WTC11 (cell line): Measurements from ENCODE around the gene STX8. TPM values are rescaled to one million over a fixed set of nuclear protein-coding genes. Genes with fewer than 3 reads are reported as not detected.
"Not testable (repeated sequence)": the region's sequence is repeated elsewhere in the genome, so short reads cannot be mapped to it uniquely, and the experiment has no call there.

Experiments used
- ATAC-seq: fragments of 200-7000 bp; cut with Tn5 transposase; 2 replicates; pipeline ENCODE4 v1.10.0; 2021; ENCODE audit warnings: mild to moderate bottlenecking, moderate library complexity
- CTCF ChIA-PET: fragments of 300-600 bp; sonication (Branson Sonifier 250); formaldehyde crosslinking; loops from one replicate; lab custom pipeline; 2021; ENCODE audit warnings: antibody characterized with exemption; lab: Charles Lee
- POLR2A ChIA-PET: fragments of 350-600 bp; sonication (Branson Sonifier 250); formaldehyde crosslinking; loops from one replicate; lab custom pipeline; 2021; ENCODE audit warnings: antibody characterized with exemption; lab: Charles Lee
- DNase-seq: peaks from one replicate; pipeline ENCODE4 v3.0.0; 2021; ENCODE audit warnings: low spot score
- H3K27ac Mint-ChIP-seq: 2 replicates; pipeline ENCODE4 v1.8.0; 2021; ENCODE audit warnings: mixed read lengths
- H3K27me3 Mint-ChIP-seq: 2 replicates; pipeline ENCODE4 v1.8.0; 2021; ENCODE audit warnings: low read depth, mild to moderate bottlenecking, moderate library complexity, mixed read lengths
- H3K36me3 Mint-ChIP-seq: 2 replicates; pipeline ENCODE4 v1.8.0; 2021; ENCODE audit warnings: mixed read lengths
- H3K4me1 Mint-ChIP-seq: 2 replicates; pipeline ENCODE4 v1.8.0; 2022; ENCODE audit warnings: mixed read lengths
- H3K4me3 Mint-ChIP-seq: 2 replicates; pipeline ENCODE4 v1.8.0; 2021; ENCODE audit warnings: mild to moderate bottlenecking, moderate library complexity, mixed read lengths
- H3K9me3 Mint-ChIP-seq: 2 replicates; pipeline ENCODE4 v1.8.0; 2021; ENCODE audit warnings: mixed read lengths
- AFF4 ChIP-seq: sonication (generic); formaldehyde crosslinking; IDR thresholded peaks from 2 replicates; pipeline ENCODE4 v1.8.1; 2023; ENCODE audit warnings: mild to moderate bottlenecking, missing genetic modification reagents, borderline replicate concordance
- CREB1 ChIP-seq: sonication (generic); formaldehyde crosslinking; IDR thresholded peaks from 2 replicates; pipeline ENCODE4 v1.8.0; 2023; ENCODE audit warnings: mild to moderate bottlenecking, missing genetic modification reagents
- CTCF ChIP-seq: fragments of 200-600 bp; IDR thresholded peaks from 2 replicates; pipeline ENCODE4 v1.8.0; 2022; ENCODE audit warnings: antibody characterized with exemption
- E2F5 ChIP-seq: sonication (generic); formaldehyde crosslinking; IDR thresholded peaks from 2 replicates; pipeline ENCODE4 v1.8.1; 2022; ENCODE audit warnings: mild to moderate bottlenecking, moderate library complexity, missing genetic modification reagents
- EMX1 ChIP-seq: fragments of 250-450 bp; sonication (Bioruptor Pico); IDR thresholded peaks from 2 replicates; pipeline ENCODE4 v1.8.0; 2021; ENCODE audit warnings: mild to moderate bottlenecking
- ETV6 ChIP-seq: sonication (generic); formaldehyde crosslinking; IDR thresholded peaks from 2 replicates; pipeline ENCODE4 v1.8.1; 2022; ENCODE audit warnings: mild to moderate bottlenecking, missing genetic modification reagents
- HMGA2 ChIP-seq: fragments of 250-450 bp; sonication (Bioruptor Pico); IDR thresholded peaks from 2 replicates; pipeline ENCODE4 v1.4.0; 2021; ENCODE audit warnings: mild to moderate bottlenecking, moderate library complexity
- MXD4 ChIP-seq: fragments of 250-450 bp; sonication (Bioruptor Pico); IDR thresholded peaks from 2 replicates; pipeline ENCODE4 v1.8.0; 2021; ENCODE audit warnings: mild to moderate bottlenecking, moderate library complexity, borderline replicate concordance
- ZNF281 ChIP-seq: sonication (generic); formaldehyde crosslinking; IDR thresholded peaks from 2 replicates; pipeline ENCODE4 v1.8.0; 2023; ENCODE audit warnings: mild to moderate bottlenecking, missing genetic modification reagents
- ZNF396 ChIP-seq: fragments of 250-450 bp; sonication (Bioruptor Pico); IDR thresholded peaks from 2 replicates; pipeline ENCODE4 v1.8.0; 2021; ENCODE audit warnings: mild to moderate bottlenecking, moderate library complexity, borderline replicate concordance
- ZNF532 ChIP-seq: fragments of 250-450 bp; sonication (Bioruptor Pico); IDR thresholded peaks from 2 replicates; pipeline ENCODE4 v1.9.0; 2021; ENCODE audit warnings: mild to moderate bottlenecking, borderline replicate concordance
- ZNF671 ChIP-seq: fragments of 250-450 bp; sonication (Bioruptor Pico); IDR thresholded peaks from 2 replicates; pipeline ENCODE4 v1.8.0; 2021; ENCODE audit warnings: mild to moderate bottlenecking
- total RNA-seq: library from RNA; stranded (reverse); gene quantifications from 3 replicates; pipeline ENCODE4 v1.2.3, GENCODE V29; 2021
- TF ChIP-seq, protein P1 (sequence below): fragments of 250-450 bp; sonication (Bioruptor Pico); IDR thresholded peaks from 2 replicates; pipeline ENCODE4 v2.1.2; 2022; ENCODE audit warnings: mild to moderate bottlenecking, moderate library complexity
- TF ChIP-seq, protein P2 (sequence below): fragments of 250-450 bp; sonication (Bioruptor Pico); IDR thresholded peaks from 2 replicates; pipeline ENCODE4 v1.9.0; 2021; ENCODE audit warnings: mild to moderate bottlenecking

The STX8 gene
- total RNA-seq, 1 experiment from 2014 or later: 39.9 TPM

- no peak for TF ChIP-seq ZNF532 (CRISPR knock-in tag)
- TF ChIP-seq CTCF: no peak
- TF ChIP-seq, protein P1, sequence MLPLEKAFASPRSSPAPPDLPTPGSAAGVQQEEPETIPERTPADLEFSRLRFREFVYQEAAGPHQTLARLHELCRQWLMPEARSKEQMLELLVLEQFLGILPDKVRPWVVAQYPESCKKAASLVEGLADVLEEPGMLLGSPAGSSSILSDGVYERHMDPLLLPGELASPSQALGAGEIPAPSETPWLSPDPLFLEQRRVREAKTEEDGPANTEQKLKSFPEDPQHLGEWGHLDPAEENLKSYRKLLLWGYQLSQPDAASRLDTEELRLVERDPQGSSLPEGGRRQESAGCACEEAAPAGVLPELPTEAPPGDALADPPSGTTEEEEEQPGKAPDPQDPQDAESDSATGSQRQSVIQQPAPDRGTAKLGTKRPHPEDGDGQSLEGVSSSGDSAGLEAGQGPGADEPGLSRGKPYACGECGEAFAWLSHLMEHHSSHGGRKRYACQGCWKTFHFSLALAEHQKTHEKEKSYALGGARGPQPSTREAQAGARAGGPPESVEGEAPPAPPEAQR: no peak
- no peak for TF ChIP-seq EMX1 (CRISPR knock-in tag)
- no peak for TF ChIP-seq ZNF396
- TF ChIP-seq, protein P2, sequence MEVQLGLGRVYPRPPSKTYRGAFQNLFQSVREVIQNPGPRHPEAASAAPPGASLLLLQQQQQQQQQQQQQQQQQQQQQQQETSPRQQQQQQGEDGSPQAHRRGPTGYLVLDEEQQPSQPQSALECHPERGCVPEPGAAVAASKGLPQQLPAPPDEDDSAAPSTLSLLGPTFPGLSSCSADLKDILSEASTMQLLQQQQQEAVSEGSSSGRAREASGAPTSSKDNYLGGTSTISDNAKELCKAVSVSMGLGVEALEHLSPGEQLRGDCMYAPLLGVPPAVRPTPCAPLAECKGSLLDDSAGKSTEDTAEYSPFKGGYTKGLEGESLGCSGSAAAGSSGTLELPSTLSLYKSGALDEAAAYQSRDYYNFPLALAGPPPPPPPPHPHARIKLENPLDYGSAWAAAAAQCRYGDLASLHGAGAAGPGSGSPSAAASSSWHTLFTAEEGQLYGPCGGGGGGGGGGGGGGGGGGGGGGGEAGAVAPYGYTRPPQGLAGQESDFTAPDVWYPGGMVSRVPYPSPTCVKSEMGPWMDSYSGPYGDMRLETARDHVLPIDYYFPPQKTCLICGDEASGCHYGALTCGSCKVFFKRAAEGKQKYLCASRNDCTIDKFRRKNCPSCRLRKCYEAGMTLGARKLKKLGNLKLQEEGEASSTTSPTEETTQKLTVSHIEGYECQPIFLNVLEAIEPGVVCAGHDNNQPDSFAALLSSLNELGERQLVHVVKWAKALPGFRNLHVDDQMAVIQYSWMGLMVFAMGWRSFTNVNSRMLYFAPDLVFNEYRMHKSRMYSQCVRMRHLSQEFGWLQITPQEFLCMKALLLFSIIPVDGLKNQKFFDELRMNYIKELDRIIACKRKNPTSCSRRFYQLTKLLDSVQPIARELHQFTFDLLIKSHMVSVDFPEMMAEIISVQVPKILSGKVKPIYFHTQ (CRISPR knock-in tag): no peak
- TF ChIP-seq E2F5 (CRISPR knock-in tag): no peak
- TF ChIP-seq MXD4 (CRISPR knock-in tag): no peak
These were observed 195.3 kb downstream of the STX8 start (continued) for GRCh38 chr17:9380361-9380760.

- H3K27ac Mint-ChIP-seq, H3K4me1 Mint-ChIP-seq, H3K4me3 Mint-ChIP-seq, CTCF ChIA-PET, POLR2A ChIA-PET, DNase-seq, H3K27me3 Mint-ChIP-seq, ATAC-seq: not testable (repeated sequence)
- peaks cover 14% of the 10 kb centered on the region for H3K9me3 Mint-ChIP-seq
- peaks cover 14% of the 10 kb centered on the region for H3K36me3 Mint-ChIP-seq
These were observed 199.4 kb downstream of the STX8 start for GRCh38 chr17:9376177-9376576.

- no peaks in the 10 kb centered on the region for H3K27me3 Mint-ChIP-seq
- peaks cover 4% of the 10 kb centered on the region for H3K9me3 Mint-ChIP-seq
- no peak overlapping the region for H3K4me3 Mint-ChIP-seq
- DNase-seq: no peak
- H3K27ac Mint-ChIP-seq: no peak overlapping the region
- ChIA-PET POLR2A (no interaction called here), CTCF (interaction anchor here (0.5 kb wide), 1 partner anchor 114 kb away, joined by 3 read pairs; no protein-coding TSS in a partner anchor)
- ATAC-seq: no peak
- H3K4me1 Mint-ChIP-seq: peaks cover 27% of the 10 kb centered on the region
- H3K36me3 Mint-ChIP-seq: peaks cover 4% of the 10 kb centered on the region
- TF ChIP-seq ZNF281 (no peak), HMGA2 (CRISPR knock-in tag) (no peak), E2F5 (CRISPR knock-in tag) (no peak), ETV6 (no peak), CREB1 (no peak), AFF4 (CRISPR knock-in tag) (no peak), ZNF671 (CRISPR knock-in tag) (no peak)
These were observed 204.6 kb downstream of the STX8 start for GRCh38 chr17:9371019-9371418.
